Measurements from ENCODE around the gene FILIP1.
A peak's percentile ranks its signal among the peaks of the same experiment; 100 is the strongest.

Gene FILIP1

DNA sequence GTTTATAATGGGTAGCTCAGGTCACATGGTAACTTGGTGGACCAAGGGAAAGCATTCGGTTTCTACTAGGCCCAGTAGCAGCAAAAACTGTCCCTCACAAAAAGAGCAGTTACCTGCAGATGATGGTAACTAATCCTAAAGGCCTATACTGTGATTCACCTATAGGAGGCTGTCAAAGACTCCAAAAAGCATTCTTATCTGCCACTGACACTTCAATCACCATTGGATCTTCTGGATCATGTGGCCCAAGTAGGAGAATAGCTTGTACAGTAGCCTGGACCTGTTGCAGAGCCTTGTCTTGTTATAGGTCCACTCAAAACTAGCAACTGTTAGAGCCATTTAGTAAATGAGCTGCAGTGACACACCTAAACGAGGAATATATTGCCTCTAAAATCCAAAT, 23.2 kb upstream of the FILIP1 start:
- TF ChIP-seq, protein P1, sequence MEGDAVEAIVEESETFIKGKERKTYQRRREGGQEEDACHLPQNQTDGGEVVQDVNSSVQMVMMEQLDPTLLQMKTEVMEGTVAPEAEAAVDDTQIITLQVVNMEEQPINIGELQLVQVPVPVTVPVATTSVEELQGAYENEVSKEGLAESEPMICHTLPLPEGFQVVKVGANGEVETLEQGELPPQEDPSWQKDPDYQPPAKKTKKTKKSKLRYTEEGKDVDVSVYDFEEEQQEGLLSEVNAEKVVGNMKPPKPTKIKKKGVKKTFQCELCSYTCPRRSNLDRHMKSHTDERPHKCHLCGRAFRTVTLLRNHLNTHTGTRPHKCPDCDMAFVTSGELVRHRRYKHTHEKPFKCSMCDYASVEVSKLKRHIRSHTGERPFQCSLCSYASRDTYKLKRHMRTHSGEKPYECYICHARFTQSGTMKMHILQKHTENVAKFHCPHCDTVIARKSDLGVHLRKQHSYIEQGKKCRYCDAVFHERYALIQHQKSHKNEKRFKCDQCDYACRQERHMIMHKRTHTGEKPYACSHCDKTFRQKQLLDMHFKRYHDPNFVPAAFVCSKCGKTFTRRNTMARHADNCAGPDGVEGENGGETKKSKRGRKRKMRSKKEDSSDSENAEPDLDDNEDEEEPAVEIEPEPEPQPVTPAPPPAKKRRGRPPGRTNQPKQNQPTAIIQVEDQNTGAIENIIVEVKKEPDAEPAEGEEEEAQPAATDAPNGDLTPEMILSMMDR (IDR thresholded peaks at IDR 0.05; ENCODE audit: low read depth, low read length), result no peak
- no peak for DNase-seq
- no peaks in the 10 kb centered on the region for H3K9me3 ChIP-seq (ENCODE audit: severe bottlenecking)
- no peaks in the 10 kb centered on the region for H3K27me3 ChIP-seq (ENCODE audit: insufficient read depth, low read depth, severe bottlenecking)
- H3K4me3 ChIP-seq (ENCODE audit: low read depth, low read length), result no peak overlapping the region
- no peaks in the 10 kb centered on the region for H3K36me3 ChIP-seq
- no peak overlapping the region for H3K27ac ChIP-seq

DNA sequence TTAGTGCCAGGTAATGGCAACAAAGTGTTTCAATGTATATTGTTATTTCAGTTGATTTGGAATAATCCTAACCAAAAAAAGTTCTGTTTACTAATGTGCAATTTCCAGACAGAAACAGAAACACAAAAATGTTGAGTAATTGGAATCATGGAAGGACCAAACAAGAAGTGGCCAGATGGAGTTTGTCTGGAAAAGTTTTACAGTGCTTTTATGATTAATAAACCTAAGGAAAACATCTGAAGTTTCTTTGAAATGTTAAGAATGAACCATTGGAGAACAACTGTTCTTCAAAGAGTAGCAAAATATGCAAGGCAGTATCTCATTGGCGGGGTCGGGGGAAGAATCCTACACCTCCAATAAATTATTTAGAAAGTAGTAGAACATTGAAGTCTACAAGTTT, 19.0 kb upstream of the FILIP1 start:
- Histone ChIP-seq H3K4me3 (ENCODE audit: low read depth, low read length) (no peak overlapping the region), H3K27ac (no peak overlapping the region), H3K36me3 (no peaks in the 10 kb centered on the region), H3K9me3 (ENCODE audit: severe bottlenecking) (no peaks in the 10 kb centered on the region), H3K27me3 (ENCODE audit: insufficient read depth, low read depth, severe bottlenecking) (no peaks in the 10 kb centered on the region)
- TF ChIP-seq, protein P1 (IDR thresholded peaks at IDR 0.05; ENCODE audit: low read depth, low read length), result no peak
- DNase-seq, result no peak

DNA sequence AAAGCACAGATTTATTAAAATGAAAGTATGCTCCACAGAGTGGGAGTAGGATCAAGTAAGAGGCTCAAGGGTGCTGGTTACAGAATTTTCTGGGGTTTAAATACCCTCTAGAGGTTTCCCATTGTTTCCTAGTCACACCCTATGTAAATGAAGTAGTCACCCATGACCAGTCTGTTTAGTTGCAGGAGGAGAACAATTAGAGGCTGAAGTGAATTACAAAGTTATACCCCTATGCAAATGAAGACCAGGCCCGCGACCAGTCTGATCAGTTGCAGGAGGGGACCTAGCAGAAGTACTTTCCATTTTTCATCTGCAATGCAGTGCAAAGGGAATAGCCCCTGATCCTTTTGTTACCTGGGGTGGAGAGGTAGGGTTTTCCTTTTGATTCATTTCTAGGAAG, 11.8 kb upstream of the FILIP1 start:
- no peak overlapping the region for H3K27ac ChIP-seq
- no peak overlapping the region for H3K4me3 ChIP-seq (ENCODE audit: low read depth, low read length)
- DNase-seq, result no peak
- TF ChIP-seq, protein P1 (IDR thresholded peaks at IDR 0.05; ENCODE audit: low read depth, low read length), result no peak
- H3K27me3 ChIP-seq (ENCODE audit: insufficient read depth, low read depth, severe bottlenecking), result no peaks in the 10 kb centered on the region
- H3K9me3 ChIP-seq (ENCODE audit: severe bottlenecking), result no peaks in the 10 kb centered on the region
- H3K36me3 ChIP-seq, result no peaks in the 10 kb centered on the region

DNA sequence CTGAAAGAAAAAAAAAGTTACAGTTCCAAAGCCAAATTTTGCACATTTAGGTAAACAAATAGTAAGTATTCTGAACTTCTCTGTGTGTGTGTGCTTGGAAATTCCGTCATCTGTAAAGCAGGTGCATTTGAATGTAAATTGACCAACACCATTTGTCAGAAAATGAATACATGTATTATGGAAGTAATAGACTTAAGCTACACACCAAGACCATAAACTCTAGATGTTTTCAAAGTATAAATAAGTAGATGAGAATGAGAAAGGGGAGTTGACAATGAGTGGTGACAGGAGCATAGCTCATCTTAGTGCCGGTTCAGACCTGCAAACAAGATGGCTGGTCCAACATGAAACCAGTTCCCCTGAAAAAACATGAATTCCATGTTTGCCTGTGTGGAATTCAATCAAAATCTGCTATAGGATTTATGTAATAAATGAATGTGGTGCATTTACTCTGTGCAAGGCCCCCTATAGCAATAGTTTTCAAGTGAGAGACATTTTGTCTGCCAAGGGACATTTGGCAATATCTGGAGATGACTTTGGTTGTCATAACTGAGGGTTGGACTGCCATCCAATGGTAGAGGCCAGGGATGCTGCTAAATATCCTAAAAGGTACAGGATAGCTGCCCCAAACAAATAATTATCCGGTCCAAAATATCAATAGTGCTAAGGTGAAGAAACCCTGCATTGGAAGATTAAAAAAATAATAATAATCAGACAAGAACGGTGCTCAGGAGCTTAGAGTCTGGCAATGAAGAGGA, 11.0 kb upstream of the FILIP1 start:
- no peak overlapping the region for H3K27ac ChIP-seq
- H3K9me3 ChIP-seq (ENCODE audit: severe bottlenecking), result no peaks in the 10 kb centered on the region
- TF ChIP-seq, protein P1 (IDR thresholded peaks at IDR 0.05; ENCODE audit: low read depth, low read length), result peak; percentile 35
- no peaks in the 10 kb centered on the region for H3K27me3 ChIP-seq (ENCODE audit: insufficient read depth, low read depth, severe bottlenecking)
- H3K4me3 ChIP-seq (ENCODE audit: low read depth, low read length), result no peak overlapping the region
- DNase-seq, result no peak
- H3K36me3 ChIP-seq, result no peaks in the 10 kb centered on the region

DNA sequence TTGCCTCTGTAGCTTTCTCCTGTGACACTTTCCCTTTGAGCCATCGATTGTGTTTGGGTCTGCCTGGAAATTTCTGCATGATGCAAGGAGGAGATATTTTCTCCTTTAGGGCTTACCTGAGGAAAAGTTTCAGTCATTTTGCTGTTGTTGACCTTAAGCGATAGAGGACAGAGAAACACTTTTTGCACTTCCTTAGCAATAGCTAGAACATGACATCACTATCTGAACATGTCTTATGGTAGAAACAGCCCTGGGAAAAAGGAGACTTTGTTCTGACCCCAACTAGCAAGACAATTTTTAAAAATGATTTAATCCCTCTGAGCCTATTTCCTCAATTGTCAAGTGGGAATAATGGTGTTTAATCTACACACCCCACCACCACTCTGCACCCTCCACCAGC, 9.7 kb upstream of the FILIP1 start:
- DNase-seq, result no peak
- H3K36me3 ChIP-seq, result no peaks in the 10 kb centered on the region
- H3K4me3 ChIP-seq (ENCODE audit: low read depth, low read length), result no peak overlapping the region
- H3K9me3 ChIP-seq (ENCODE audit: severe bottlenecking), result no peaks in the 10 kb centered on the region
- TF ChIP-seq, protein P1 (IDR thresholded peaks at IDR 0.05; ENCODE audit: low read depth, low read length), result no peak
- H3K27me3 ChIP-seq (ENCODE audit: insufficient read depth, low read depth, severe bottlenecking), result no peaks in the 10 kb centered on the region
- no peak overlapping the region for H3K27ac ChIP-seq

DNA sequence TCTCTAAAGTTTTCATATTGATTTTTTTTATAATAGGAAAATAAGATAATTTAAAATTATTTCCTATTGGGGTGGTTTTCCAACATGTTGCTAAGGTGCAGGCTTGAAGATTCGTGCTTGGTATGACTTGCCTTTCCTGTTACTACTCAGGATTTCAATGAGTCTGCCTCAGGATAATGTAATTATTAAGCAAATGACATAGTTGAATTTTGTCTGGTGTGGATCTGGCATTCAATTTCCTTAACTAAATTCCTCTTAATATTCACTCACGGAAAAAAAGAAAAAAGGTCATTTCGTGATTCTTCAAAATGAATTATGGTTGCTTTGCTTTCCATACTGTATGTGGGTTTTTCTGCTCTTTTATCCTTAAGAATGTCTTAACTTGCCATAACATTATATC, 9.3 kb upstream of the FILIP1 start:
- Histone ChIP-seq H3K27ac (no peak overlapping the region), H3K9me3 (ENCODE audit: severe bottlenecking) (no peaks in the 10 kb centered on the region), H3K4me3 (ENCODE audit: low read depth, low read length) (no peak overlapping the region), H3K27me3 (ENCODE audit: insufficient read depth, low read depth, severe bottlenecking) (no peaks in the 10 kb centered on the region), H3K36me3 (no peaks in the 10 kb centered on the region)
- no peak for DNase-seq
- TF ChIP-seq, protein P1 (IDR thresholded peaks at IDR 0.05; ENCODE audit: low read depth, low read length), result no peak
